Cerebellar nuclear complex (tissue), 1 donor: ENCODE results near the gene AUTS2.

ENCODE experiments used
- DNase-seq, 2 experiments: peaks; one replicate each; lab custom pipeline; 2025; lab: John Stamatoyannopoulos, UW

Gene AUTS2

GRCh38 chr7:70383066-70383782 is 784.9 kb downstream of the AUTS2 start:
- DNase-seq, result no peak

GRCh38 chr7:70384024-70384423 is 785.7 kb downstream of the AUTS2 start:
- DNase-seq, result no peak

DNA sequence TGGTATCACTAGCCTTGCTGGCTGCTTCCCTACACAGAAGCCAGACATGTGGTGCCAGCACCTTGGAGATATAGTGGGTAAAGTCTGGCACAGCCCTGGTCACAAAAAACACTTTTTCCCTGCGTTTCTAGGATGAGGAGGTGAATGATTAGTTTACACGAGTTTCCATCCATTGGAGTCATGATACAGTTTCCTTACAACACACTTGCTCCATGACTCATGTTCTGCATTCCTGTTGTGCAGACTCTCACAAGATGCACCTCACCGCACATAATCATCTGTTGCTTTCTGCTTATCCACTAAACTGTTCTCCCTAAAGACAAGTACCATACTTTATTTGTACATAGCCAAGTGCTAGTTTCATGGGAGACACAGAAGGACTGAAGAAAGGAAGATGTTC is 786.6 kb downstream of the AUTS2 start:
- no peak for DNase-seq

DNA sequence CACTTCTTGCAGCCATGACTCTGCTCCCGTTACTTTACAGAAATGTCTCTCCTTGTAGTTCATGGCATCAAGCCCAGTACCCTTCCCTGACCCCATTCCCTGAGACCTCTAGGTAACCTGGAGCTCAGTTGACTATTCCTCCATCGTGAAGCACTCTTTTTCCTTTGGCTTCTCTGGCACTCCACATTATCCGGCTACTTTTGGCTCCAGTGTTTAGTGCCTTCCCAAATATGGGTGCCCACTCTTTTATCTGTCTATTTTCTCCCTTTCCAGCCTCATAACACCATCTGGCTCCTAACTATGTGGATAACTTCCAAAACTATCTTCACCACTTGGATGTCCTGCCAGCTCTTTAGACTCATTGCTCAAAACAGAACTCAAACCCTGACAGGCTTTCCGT is 788.9 kb downstream of the AUTS2 start:
- peak in 1 of 2 experiments; percentile 2 for DNase-seq

DNA sequence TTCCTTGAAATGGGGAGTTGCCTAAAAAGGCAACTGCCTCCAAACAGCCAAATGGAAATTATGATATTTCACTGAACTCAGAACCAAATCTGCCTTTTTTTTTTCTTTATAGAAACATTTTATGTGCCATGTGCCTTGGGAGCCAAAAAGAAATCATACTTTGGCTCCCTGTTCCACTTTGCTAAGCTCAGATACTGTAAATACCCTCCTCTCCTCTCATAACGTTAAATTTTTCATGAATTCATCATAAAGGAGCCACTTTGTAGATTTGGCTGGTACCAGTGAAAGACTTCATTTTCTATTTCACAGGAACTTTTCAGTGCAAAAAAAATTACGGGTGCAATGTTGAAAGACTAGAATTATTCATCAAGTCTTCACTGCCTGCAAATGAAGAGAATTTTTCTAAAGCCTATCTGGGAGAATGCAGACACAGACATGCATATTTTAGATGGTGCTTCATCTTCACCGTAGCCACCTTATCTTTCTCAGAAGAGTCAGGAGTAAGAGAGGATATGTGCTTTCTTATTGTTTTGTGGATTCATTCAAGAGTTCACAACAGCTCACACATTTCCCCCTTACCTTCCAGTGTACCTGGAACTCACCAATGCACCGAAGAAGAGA is 791.4 kb downstream of the AUTS2 start:
- no peak for DNase-seq

DNA sequence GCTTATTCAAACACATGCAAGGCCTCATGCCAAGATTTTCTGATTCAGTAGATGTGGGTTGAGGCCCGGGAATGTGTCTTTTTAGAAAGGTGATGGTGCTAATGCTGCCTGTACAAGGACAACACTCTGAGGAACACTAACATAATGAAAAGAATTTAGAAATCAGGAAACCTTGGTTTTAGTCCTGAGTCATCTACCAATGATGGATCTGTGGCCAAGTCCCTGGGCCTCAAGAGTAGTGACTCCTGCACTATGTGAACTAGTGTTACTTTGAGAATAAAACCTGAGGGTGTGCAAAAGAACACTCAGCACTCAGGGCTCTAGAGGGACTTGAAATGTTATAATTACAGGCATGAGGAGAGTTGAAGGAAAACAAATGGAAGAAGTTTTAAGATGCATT is 792.0 kb downstream of the AUTS2 start:
- DNase-seq, result no peak

- DNase-seq, result no peak
These were observed 794.1 kb downstream of the AUTS2 start for GRCh38 chr7:70392256-70392876.

GRCh38 chr7:70392877-70393435 is 794.7 kb downstream of the AUTS2 start:
- DNase-seq, result no peak

DNA sequence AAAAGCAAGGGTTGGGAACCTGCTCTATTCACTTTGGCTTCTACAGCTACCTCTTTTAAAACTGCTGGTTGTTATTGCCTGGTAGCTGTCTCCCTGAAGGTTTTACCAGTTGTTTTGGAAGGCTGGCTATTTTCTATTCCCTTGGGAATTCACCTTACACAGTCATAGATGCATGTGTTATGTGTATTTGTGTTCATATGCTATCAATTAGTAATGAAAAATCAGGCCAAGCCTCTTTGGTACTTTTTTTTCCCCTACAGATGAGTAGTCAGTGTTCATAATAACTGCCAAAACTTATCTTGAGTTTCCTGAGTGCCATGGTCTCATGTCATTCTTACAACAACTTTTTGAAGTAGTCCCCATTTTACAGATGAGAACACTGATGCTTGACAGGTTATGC is 795.7 kb downstream of the AUTS2 start:
- no peak for DNase-seq

DNA sequence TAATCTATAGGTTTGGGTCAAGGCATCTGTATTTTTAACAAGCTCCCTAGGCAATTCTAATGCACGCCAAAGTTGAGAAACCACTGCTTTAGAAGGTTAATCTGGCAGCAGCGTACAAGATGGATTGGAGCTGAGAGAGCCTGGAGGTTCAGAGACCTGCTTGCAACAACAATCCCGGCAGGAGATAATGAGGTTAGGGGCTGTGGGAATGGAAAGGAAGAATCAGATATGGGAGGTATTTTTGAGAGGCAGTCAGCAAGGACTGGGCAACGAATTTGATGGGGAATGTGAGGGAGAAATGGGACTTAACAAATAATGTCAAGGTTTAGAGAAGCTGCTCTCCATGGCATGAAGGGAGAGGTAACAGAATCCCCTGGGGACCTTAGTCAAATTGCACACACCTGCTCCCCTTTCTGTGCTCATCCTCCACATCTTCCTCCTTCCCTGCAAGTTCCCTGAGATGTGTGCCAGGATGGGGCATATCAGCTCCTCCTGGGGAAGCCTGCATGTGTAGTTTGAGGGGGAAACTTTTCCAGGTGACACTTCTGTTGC is 802.6 kb downstream of the AUTS2 start:
- DNase-seq, result no peak

DNA sequence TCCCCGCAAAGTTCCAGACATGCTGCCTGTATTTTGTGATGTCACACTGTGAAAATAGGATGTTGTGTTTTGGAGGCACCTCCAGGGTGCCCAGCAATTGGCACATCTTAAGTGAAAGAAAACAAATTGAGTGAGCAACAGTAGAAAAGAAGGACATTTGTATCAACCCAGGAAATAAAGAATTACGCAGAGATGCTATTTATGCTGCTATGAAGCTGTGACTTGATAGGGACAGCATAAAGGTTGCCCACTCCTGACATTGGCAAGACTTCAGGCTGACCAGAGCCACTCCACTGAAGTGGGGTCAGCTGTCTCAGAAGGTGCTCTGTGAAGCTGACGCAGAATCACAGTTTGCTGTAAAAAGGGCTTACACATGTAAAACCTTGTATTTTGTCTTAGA is 803.8 kb downstream of the AUTS2 start:
- no peak for DNase-seq

DNA sequence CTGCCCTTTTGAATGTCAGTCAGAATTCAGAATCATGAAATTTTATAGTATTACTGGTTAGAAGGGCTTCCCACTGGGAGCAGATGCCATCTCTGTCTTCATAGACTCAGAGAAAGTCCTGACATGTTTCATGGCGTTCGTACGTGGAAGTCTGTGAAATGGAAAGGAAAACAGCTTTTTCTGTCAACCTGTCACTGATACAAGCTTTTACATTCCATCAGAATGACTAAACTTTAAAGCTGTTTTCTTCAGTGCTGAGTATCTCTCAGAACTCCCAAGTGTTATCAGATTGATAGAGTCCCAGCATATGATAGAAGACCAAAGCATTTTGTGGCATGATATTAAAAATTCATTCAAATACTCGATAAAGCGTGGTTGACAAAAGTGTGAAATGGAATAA is 807.0 kb downstream of the AUTS2 start:
- DNase-seq, result no peak

DNA sequence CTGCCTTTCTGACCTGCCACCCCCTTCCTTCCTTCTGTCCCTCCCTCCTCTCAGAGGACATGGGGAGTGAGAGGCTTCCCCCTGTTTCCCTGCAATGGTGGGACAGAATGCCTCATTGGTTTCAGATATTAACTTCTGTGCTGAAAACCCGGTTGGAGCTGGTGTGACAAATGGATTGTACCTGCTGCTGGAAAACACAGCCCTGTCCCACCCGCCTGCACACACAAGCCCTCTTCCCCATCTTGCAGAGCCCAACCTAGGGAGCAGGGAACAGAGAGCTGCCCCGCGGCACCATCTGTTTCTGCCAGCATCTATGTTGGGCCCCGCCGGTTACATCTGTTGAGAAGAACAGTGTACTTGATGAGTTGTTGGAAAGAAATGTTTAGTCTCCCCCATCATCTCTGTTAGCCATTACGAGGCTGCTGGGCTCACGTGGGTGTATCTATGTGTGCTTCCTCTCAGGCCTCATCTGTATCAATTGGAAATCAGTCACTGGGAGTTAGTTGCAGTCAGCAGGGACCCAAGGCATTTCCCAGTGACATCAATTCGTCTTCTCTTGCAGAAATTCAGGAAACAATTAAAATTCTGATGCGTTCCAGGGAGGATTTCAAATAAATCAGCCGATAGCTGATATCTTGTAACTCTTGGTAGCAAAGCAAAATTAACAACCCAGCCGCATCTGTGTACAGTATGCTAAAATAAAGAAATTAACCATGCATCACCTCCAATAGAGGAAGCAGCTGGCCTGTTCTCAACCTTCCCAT is 808.1 kb downstream of the AUTS2 start:
- no peak for DNase-seq

DNA sequence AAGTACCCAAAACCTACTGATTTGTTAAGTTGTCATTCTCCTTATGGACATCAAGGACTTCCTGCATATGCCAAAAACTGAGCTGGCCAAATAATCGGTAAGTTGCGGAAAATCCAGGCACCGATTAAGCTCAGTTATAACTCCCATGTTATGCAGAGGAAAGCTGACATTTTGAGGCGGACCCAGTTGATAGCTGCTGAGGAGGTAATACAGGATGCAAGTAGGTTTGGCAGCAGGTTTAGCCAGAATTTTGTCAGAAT is 808.6 kb downstream of the AUTS2 start:
- no peak for DNase-seq

DNA sequence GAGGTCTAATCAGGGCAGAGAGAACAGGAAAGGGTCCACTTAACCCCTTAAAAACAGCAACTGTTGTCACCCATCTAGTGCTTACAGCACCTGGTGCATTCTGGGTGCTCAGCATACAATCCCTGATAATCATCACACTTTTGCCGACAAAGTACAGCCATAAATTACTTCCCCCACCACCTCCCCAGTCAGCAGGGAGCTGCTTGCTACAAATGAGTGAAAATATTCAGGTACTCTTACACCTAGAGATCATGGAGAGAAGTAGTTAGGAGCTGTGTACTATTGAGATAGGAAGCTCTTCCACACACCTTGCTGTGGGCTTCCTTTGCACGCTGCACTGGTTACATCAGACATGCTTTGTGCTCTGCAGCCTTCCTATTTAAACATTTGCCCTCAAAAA is 810.2 kb downstream of the AUTS2 start:
- DNase-seq, result no peak

GRCh38 chr7:70408891-70409290 is 810.6 kb downstream of the AUTS2 start:
- DNase-seq, result no peak

DNA sequence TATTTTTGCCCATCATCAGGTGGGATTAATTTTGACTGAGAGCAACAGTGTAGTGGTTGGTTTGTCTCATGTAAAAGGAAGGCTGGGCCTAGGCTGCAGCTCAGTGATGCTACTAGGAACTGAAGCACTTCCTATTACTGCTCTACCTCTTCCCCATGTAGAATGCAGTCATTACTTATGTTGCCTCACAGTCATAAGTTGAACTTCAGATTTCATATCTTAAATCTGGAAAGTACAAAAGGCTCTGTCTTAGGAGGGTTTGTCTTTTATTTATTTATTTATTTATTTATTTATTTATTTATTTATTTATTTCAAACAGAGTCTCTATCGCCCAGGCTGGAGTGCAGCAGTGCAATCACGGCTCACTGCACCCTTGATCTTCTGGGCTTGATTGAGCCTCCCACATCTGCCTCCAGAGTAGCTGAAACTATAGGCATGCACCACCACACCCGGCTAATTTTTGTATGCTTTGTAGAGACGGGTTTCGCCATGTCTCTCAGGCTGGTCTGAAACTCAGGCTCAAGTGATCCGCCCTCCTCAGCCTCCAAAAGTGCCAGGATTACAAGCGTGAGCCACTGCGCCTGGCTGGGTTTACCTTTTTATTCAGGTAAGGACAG is 812.0 kb downstream of the AUTS2 start:
- DNase-seq, result no peak

GRCh38 chr7:70414368-70414767 is 816.1 kb downstream of the AUTS2 start:
- DNase-seq, result no peak

DNA sequence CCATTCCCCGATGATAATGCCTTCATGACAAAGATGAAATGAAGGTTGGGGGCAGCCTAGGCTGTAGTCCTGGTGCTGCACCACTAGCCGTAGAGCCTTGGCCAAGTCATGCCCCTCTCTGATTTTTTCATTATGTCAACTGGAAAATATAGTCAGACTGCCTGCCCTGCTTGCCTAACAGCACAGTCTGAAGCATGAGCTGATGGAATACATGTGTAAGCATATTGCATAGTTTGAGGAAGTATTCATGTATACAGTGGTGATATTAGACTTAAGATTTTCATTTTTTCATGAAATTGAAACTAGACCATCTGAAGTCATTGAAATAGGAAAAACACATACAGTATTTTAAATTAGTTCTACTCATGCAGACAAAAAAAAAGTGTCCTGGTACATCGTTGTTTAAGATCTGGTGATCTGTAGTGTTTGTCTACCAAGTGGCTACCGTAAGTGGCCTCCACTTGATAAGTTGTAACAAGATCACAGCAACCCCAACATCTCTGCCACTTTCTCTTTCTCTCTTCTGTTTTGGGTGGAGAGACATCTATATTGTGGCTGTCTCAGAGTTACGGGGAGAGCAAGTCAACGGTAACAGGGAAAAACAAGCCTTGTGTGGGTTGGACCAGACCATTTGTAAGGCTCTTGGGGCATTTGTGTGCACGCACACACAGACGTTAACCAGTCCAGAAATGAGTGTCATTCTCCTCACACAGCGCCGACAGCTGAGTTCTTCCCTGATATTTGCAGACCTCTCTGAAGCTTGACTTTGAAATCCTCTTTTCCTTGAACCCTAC is 817.1 kb downstream of the AUTS2 start:
- DNase-seq, result no peak

DNA sequence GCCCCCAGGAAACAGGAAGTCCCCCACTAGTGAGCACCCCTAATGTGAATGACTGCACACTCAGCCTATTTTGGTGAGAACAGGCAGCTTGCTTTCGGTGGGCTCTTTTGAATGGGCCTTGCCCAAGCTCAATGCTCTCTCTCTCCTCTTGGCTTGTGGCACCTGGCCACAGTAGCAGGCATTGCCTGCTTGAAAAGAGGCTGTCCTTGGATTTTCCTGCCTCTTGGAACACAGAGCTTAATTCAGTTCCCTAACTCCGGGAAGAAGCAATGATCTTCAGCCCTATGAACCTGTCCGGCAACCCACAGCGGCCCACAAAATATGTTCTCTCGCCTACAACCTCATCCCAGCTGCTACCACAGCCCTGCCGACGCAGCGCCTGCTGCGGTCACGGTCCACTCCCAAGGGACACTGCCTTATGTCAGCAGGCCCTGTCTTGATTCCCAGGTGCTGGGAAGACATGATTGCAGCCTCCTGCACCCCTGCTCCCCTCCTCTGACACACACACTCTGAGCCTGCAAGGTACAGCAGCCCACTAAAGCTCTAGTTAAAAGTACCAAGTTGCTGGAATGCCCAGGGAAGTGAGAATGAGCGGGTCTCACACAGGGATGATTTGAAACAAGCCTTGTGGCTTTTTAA is 818.2 kb downstream of the AUTS2 start:
- DNase-seq, result no peak
